GM19328 (cell line): ENCODE measurements around the gene ANGPT4.
"Not testable (repeated sequence)": the region's sequence is repeated elsewhere in the genome, so short reads cannot be mapped to it uniquely, and the experiment has no call there.

Experiments
- ATAC-seq: cut with Tn5 transposase; IDR thresholded peaks from one replicate; pipeline ENCODE4 v1.9.1; 2021; ENCODE audit warnings: mild to moderate bottlenecking, moderate library complexity; ENCODE audit not compliant: unreplicated experiment

ANGPT4 gene

GRCh38 chr20:906703-907270 lies 9.3 kb downstream of the ANGPT4 start:
- ATAC-seq, result no peak

GRCh38 chr20:906001-906520 lies 10.1 kb downstream of the ANGPT4 start:
- no peak for ATAC-seq

- ATAC-seq, result no peak
Observed at GRCh38 chr20:905396-905961, 10.7 kb downstream of the ANGPT4 start.

GRCh38 chr20:904039-904545 lies 12.0 kb downstream of the ANGPT4 start:
- no peak for ATAC-seq

- not testable (repeated sequence) for ATAC-seq
Observed at GRCh38 chr20:897436-897835, 18.7 kb downstream of the ANGPT4 start.

GRCh38 chr20:896501-897025 lies 19.6 kb downstream of the ANGPT4 start:
- ATAC-seq, result no peak

GRCh38 chr20:892371-892770 lies 23.8 kb downstream of the ANGPT4 start:
- ATAC-seq, result not testable (repeated sequence)

- ATAC-seq, result no peak
Observed at GRCh38 chr20:891706-892080, 24.4 kb downstream of the ANGPT4 start.

- ATAC-seq, result no peak
Observed at GRCh38 chr20:891058-891705, 25.0 kb downstream of the ANGPT4 start.

GRCh38 chr20:890666-891057 lies 25.5 kb downstream of the ANGPT4 start:
- ATAC-seq, result no peak

- ATAC-seq, result no peak
Observed at GRCh38 chr20:889932-890463, 26.1 kb downstream of the ANGPT4 start.

GRCh38 chr20:889106-889505 lies 27.0 kb downstream of the ANGPT4 start:
- ATAC-seq, result no peak

GRCh38 chr20:888057-888456 lies 28.1 kb downstream of the ANGPT4 start:
- no peak for ATAC-seq

GRCh38 chr20:887137-887536 lies 29.0 kb downstream of the ANGPT4 start:
- no peak for ATAC-seq

GRCh38 chr20:884983-885952 lies 30.9 kb downstream of the ANGPT4 start:
- ATAC-seq, result no peak

GRCh38 chr20:881783-882144 lies 34.4 kb downstream of the ANGPT4 start:
- ATAC-seq, result no peak

GRCh38 chr20:881051-881782 lies 34.9 kb downstream of the ANGPT4 start:
- ATAC-seq, result no peak

GRCh38 chr20:879626-880025 lies 36.5 kb downstream of the ANGPT4 start:
- ATAC-seq, result no peak

GRCh38 chr20:878511-879307 lies 37.4 kb downstream of the ANGPT4 start:
- ATAC-seq, result no peak
